ENCODE results near the gene FAM43B.

Gene FAM43B

GRCh38 chr1:20590306-20590777 lies 38.0 kb downstream of the FAM43B start:
- no peak for DNase-seq (ENCODE audit: low spot score)

- no peak for DNase-seq (ENCODE audit: low spot score)
Measured at GRCh38 chr1:20593756-20594155, 41.4 kb downstream of the FAM43B start.

DNA sequence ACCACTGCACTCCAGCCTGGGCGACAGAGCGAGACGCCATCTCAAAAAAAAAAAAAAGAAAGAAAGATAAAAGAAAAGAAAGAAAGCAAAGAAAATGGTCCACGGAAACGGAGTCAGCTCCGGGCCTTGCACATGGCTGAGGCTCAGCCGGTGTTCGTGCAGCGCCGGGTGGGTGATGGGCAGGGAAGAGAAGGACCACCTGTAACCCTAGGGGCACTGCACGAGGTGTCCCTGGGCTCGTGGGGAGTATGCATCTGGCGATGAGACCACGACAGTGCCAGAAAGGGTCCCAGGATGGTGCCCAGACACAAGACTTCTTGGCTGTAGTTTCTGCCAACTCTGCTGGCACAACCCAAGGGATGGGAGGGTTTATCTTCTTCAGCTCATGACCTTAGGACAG lies 42.4 kb downstream of the FAM43B start:
- no peak for DNase-seq (ENCODE audit: low spot score)

GRCh38 chr1:20596106-20596505 lies 43.7 kb downstream of the FAM43B start:
- no peak for DNase-seq (ENCODE audit: low spot score)

GRCh38 chr1:20597650-20598049 lies 45.3 kb downstream of the FAM43B start:
- no peak for DNase-seq (ENCODE audit: low spot score)

DNA sequence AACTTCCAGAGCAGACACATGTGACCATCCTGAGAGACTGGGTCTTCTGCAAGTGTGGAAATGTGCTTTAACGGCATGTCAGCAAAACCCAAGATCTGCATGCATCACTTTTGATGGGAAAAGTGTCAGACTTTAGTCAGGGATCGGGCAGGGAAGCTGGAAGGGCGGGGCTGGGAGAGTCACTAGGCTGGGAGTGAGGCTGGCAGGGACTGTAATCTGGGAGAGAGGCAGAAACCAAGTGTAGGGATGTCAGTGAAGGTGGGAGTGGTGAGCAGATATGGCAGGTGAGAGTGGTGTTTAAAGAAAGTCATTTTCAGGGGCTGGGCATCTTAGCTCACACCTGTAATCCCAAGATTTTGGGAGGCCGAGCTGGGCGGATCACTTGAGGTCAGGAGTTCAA lies 47.8 kb downstream of the FAM43B start:
- DNase-seq (ENCODE audit: low spot score) = no peak

GRCh38 chr1:20601129-20601825 lies 48.9 kb downstream of the FAM43B start:
- no peak for DNase-seq (ENCODE audit: low spot score)

DNA sequence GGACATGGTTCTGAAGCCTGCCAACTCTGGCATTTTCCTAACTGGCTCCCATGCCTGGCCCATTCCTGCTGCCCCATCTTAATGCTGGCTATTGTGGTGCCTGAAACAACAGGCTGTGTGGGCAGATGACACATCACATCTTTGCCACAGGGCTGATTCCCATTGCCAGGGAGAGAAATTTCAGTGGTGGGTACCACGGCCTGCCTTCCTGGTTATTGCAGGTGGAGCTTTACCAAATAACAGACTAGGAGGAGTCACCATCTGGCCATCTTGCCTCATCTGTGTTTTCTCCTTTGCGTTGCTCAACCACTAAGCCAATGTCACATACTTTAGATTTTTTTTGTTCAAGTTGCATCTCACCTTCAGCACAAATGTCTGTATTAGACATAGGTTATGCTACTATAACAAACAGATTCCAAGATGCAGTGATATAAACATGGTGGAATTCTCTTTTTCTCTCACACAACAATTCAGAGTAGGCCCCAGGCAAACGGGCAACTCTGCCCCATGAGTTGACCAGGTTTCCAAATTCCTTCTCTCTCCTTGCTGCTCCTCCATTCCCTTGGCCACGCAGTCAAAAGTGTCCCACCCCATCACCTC lies 50.6 kb downstream of the FAM43B start:
- DNase-seq (ENCODE audit: low spot score) = no peak

DNA sequence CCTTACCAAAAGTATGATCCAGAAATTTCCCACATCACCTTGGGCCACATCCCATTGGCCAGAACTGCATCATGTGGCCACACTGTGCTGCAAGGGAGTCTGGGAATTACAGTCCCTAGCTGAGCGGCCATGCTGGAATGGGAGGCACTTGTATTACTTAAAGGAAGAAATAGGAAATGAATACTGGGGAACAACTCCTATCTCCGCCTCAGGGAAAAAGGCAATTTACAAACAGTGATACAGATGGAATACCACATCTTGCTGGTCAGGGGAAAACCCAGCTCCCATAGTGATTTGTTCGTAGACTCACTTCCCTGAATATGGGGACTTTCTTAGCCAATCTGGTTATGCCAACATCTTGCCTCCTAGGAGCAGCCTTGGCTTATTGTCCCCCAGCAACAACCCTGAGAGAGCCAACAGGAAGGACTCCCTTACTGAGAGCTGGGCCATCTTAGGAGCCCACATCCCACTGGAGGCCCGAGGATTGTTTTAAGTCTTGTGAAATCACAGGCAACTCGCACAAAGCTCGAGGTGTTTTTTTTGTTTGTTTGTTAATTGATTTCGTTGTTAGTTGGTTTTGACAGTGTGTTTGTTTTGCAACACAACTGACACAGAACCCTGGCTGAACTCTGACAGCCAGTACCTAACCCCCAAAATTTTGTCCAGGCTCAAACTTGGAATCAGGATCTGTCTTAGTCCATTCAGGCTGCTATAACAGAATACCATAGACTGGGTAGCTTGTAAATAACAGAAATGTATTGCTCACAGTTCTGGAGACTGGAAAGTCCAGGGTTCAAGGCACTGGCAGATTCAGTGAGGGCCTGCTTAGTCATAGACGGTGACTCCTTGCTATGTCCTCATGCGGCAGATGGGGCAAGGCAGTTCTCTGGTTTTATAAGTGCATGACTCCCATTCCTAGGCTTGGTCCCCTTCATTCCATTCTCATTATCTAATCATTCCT lies 51.4 kb downstream of the FAM43B start:
- DNase-seq (ENCODE audit: low spot score) = no peak

Data from hematopoietic multipotent progenitor cell treated with erythropoietin and hydrocortisone succinate and interleukin-3 and kit ligand, for 17 days (in vitro differentiated cells).